ENCODE data around the gene CYB561A3. TPM values are rescaled to one million over a fixed set of nuclear protein-coding genes. Genes with fewer than 3 reads are reported as not detected.

The CYB561A3 gene
- polyA plus RNA-seq, 1 experiment = 91.3 TPM

DNA sequence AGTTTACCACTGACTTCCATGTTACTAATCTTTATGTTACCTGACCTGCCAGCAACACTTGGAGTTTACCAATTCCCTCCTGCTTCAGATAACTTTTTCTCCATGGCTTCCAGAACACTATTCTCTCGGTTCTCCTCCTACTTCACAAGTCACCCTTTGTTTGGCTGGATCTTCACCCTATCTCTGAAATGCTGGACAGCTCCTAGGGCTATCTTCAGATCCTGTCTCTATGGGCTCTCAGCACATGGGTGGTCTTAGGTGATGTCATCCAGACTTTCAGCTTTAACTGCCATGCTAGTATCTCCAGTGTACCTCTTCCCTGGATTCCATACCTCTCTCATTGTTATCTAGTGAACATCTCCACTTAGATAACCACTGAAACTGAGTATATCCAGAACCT is 54.3 kb downstream of the CYB561A3 start:
- ChIA-PET CTCF (interaction anchor here (0.8 kb wide), 1 partner anchor 29 kb away, joined by 3 read pairs; no protein-coding TSS in a partner anchor), POLR2A (no interaction called here)
- no peak overlapping the region for H3K4me3 ChIP-seq (ENCODE audit: low read depth, low read length)
- TF ChIP-seq, protein P1, sequence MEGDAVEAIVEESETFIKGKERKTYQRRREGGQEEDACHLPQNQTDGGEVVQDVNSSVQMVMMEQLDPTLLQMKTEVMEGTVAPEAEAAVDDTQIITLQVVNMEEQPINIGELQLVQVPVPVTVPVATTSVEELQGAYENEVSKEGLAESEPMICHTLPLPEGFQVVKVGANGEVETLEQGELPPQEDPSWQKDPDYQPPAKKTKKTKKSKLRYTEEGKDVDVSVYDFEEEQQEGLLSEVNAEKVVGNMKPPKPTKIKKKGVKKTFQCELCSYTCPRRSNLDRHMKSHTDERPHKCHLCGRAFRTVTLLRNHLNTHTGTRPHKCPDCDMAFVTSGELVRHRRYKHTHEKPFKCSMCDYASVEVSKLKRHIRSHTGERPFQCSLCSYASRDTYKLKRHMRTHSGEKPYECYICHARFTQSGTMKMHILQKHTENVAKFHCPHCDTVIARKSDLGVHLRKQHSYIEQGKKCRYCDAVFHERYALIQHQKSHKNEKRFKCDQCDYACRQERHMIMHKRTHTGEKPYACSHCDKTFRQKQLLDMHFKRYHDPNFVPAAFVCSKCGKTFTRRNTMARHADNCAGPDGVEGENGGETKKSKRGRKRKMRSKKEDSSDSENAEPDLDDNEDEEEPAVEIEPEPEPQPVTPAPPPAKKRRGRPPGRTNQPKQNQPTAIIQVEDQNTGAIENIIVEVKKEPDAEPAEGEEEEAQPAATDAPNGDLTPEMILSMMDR (IDR thresholded peaks at IDR 0.05; ENCODE audit: insufficient read depth, low read depth, low read length) = no peak
- no peak for DNase-seq (ENCODE audit: low read depth)
- H3K36me3 ChIP-seq (ENCODE audit: control insufficient read depth, insufficient read depth, low read length) = peaks cover 54% of the 10 kb centered on the region
- no peaks in the 10 kb centered on the region for H3K27me3 ChIP-seq (ENCODE audit: control insufficient read depth, insufficient read depth, low read length)

DNA sequence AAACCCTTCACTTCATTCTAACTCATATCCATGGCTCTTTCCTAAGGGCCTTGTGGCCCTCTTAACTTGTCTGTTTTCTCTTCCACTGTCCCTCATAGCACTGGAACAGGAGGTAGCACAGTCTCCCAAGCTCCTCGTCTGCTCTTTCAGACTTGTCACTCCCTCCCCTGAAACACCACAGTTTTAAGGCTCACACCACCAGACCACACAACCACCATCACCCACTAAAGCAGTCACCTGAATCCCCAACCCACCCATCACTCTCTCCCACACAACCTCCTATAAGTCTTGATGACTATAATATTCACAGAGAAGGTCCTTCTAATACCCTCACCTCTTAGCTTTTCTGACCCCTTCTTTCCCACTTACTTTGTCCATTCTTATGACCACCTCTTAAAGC is 55.5 kb downstream of the CYB561A3 start:
- H3K27me3 ChIP-seq (ENCODE audit: control insufficient read depth, insufficient read depth, low read length) = no peaks in the 10 kb centered on the region
- ChIA-PET POLR2A (no interaction called here), CTCF (no interaction called here)
- H3K36me3 ChIP-seq (ENCODE audit: control insufficient read depth, insufficient read depth, low read length) = peaks cover 56% of the 10 kb centered on the region
- TF ChIP-seq, protein P1 (IDR thresholded peaks at IDR 0.05; ENCODE audit: insufficient read depth, low read depth, low read length) = no peak
- DNase-seq (ENCODE audit: low read depth) = no peak
- H3K4me3 ChIP-seq (ENCODE audit: low read depth, low read length) = no peak overlapping the region

DNA sequence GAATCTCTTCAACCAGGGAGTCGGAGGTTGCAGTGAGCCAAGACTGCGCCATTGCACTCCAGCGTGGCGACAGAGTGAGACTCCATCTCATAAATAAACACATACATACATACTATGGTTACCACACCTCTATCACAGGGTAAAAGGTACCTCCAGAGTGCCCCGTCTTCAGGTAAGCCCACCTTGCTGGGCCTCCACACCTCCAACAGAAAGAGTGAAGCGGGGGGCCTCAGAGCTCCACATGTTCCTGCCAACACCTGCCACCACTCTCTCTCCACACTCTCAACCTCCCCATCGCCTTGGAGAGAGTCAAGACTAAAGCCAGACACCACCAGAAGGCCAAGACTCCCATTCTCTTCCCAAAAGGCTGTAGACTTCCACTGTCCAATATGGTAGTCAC is 56.3 kb downstream of the CYB561A3 start:
- POLR2A ChIA-PET = no interaction called here
- H3K36me3 ChIP-seq (ENCODE audit: control insufficient read depth, insufficient read depth, low read length) = peaks cover 56% of the 10 kb centered on the region
- CTCF ChIA-PET = interaction anchor here (1.0 kb wide), 1 partner anchor 51 kb away, joined by 3 read pairs; no protein-coding TSS in a partner anchor
- H3K27me3 ChIP-seq (ENCODE audit: control insufficient read depth, insufficient read depth, low read length) = no peaks in the 10 kb centered on the region
- TF ChIP-seq, protein P1 (IDR thresholded peaks at IDR 0.05; ENCODE audit: insufficient read depth, low read depth, low read length) = no peak
- DNase-seq (ENCODE audit: low read depth) = no peak
- no peak overlapping the region for H3K4me3 ChIP-seq (ENCODE audit: low read depth, low read length)

DNA sequence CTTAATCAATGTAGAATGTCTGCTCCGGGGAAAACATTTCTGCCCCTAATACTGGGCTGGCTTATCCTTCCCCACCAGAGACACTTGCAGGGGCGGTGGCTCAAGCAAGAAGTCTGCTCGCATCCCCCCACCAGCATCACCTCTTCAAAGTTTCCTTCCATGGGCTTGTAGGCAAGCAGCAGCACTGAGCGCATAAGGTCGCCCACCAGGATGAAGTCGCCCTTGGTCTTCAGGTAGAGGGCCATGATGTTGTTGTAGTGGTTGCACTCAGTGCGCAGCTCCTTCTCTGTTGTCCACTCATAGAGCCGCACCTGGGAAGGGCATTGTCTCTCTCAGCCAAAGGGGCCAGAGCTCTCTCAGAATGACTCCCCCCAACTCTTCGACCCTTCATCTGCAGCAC is 58.0 kb downstream of the CYB561A3 start:
- CTCF ChIA-PET = interaction anchor here (1.1 kb wide), 1 partner anchor 82 kb away, joined by 7 read pairs; no protein-coding TSS in a partner anchor
- peaks cover 49% of the 10 kb centered on the region for H3K36me3 ChIP-seq (ENCODE audit: control insufficient read depth, insufficient read depth, low read length)

DNA sequence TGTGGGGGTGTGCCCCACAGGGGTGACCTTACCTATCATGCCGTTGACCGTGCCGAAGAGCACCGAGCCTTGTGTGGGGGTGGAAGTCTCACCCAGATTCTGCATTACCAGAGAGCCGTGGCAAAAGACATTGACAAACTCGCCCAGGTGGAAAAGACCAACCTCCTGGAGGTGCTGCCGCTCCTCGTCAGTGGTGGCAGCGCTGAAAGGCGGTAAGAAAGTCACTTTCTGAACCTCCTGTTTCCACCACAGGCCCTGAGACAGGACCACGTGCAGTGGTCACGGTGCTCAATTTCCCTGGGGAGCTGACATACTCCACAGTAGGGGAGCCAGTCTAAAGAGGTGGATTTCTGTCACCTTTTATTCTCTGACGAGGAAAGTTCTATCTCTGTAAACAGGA is 59.1 kb downstream of the CYB561A3 start:
- H3K4me3 ChIP-seq (ENCODE audit: low read depth, low read length) = no peak overlapping the region
- POLR2A ChIA-PET = no interaction called here
- H3K36me3 ChIP-seq (ENCODE audit: control insufficient read depth, insufficient read depth, low read length) = peaks cover 37% of the 10 kb centered on the region
- DNase-seq (ENCODE audit: low read depth) = no peak
- CTCF ChIA-PET = no interaction called here
- H3K27me3 ChIP-seq (ENCODE audit: control insufficient read depth, insufficient read depth, low read length) = no peaks in the 10 kb centered on the region
- TF ChIP-seq, protein P1 (IDR thresholded peaks at IDR 0.05; ENCODE audit: insufficient read depth, low read depth, low read length) = no peak

More for the DNA sequence above, 58.0 kb downstream of the CYB561A3 start:
- TF ChIP-seq, protein P1 (IDR thresholded peaks at IDR 0.05; ENCODE audit: insufficient read depth, low read depth, low read length) = no peak
- H3K27me3 ChIP-seq (ENCODE audit: control insufficient read depth, insufficient read depth, low read length) = no peaks in the 10 kb centered on the region
- POLR2A ChIA-PET = no interaction called here
- DNase-seq (ENCODE audit: low read depth) = no peak
- H3K4me3 ChIP-seq (ENCODE audit: low read depth, low read length) = no peak overlapping the region

Other genes with a start within 250 kb of the CYB561A3 start
- gene VPS37C, start 200.5 kb downstream of the CYB561A3 start, polyA plus RNA-seq (2011; rRNA removed) = 8.9 and 17.5 TPM in 2 replicates
- gene PGA3, start 158.4 kb downstream of the CYB561A3 start, polyA plus RNA-seq (2011; rRNA removed) = not detected in 2 replicates
- gene PGA4, start 139.5 kb downstream of the CYB561A3 start, polyA plus RNA-seq (2011; rRNA removed) = not detected in 2 replicates
- gene PGA5, start 120.7 kb downstream of the CYB561A3 start, polyA plus RNA-seq (2011; rRNA removed) = not detected in 2 replicates
- 0.96 and 1.4 TPM in 2 replicates for gene VWCE, start 66.6 kb downstream of the CYB561A3 start, polyA plus RNA-seq (2011; rRNA removed)
- 265 and 281 TPM in 2 replicates for gene DDB1, start 28.8 kb downstream of the CYB561A3 start, polyA plus RNA-seq (2011; rRNA removed)
- gene TKFC, start 28.7 kb downstream of the CYB561A3 start, polyA plus RNA-seq (2011; rRNA removed) = 23.9 and 37.6 TPM in 2 replicates
- 55.6 and 73.9 TPM in 2 replicates for gene TMEM138, start 492 bp upstream of the CYB561A3 start, polyA plus RNA-seq (2011; rRNA removed)
- 27.3 and 29.2 TPM in 2 replicates for gene TMEM216, start 30.7 kb upstream of the CYB561A3 start, polyA plus RNA-seq (2011; rRNA removed)
- 35.4 and 36.2 TPM in 2 replicates for gene CPSF7, start 68.1 kb upstream of the CYB561A3 start, polyA plus RNA-seq (2011; rRNA removed)
- gene SDHAF2, start 68.2 kb upstream of the CYB561A3 start, polyA plus RNA-seq (2011; rRNA removed) = 67.7 and 81.1 TPM in 2 replicates
- 0.02 TPM in 1 of 2 replicates, not detected in the other for gene LRRC10B, start 146.9 kb upstream of the CYB561A3 start, polyA plus RNA-seq (2011; rRNA removed)
- gene SYT7, start 219.2 kb upstream of the CYB561A3 start, polyA plus RNA-seq (2011; rRNA removed) = 0.01 and 0.04 TPM in 2 replicates

Measured in BJ (cell line).